NK-92 (cell line): Measurements from ENCODE around the gene SCRT2.
A peak's percentile ranks its signal among the peaks of the same experiment; 100 is the strongest.

Experiments used
- DNase-seq: peaks from one replicate; lab custom pipeline; 2025; ENCODE audit not compliant: unreplicated experiment; lab: John Stamatoyannopoulos, UW

The SCRT2 gene

DNA sequence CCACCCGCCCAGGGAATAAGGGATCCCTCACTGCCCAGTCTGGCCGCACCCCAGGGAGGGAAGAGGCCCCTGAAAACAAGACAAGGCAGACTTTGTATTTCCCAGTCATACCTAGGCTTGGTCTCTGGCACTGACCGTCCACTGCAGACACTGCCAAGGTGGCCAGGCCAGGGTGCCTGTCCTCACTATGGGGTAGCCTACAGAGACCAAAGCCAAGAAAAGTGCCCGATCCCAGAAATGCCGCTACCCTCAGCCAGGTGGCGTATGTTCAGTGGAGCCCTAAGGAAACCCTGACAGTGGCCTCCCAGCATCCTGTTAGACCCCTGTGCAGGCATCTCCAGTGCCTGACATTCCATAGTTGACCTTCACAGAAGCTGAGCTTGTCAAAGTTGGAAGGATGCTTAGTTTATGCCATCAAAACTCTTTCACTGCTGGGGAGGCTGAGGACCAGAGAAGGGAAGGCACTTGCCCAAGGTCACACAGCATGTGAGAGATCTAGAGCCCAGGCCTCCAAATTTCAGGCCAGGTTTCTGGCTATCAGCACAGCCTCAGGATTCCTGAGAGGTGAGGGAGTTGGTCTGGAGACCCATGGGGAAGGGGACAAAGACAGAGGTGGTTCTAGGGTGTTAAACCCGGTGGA is 2.5 kb downstream of the SCRT2 start:
- no peak for DNase-seq

GRCh38 chr20:671252-672030 is 4.2 kb downstream of the SCRT2 start:
- DNase-seq = no peak

DNA sequence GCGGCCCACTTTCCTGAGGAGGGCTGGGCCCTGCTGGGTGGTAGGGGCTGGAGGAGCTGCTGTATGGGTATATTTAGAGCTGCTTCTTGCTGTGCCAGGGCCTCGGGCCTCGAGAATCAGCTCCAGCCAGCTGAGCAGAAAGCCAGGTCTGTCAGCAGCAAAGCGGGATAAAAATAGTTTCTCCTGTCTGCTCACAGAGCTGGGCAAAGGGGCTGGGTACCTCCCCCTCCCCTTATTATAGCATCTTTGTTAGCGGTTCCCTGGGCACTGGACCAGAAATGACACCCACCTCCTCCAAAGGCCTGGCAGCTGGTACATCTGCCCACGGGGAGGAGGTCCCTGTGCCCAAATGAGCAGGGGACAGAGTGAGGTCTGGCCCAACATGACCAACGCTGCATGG is 6.0 kb downstream of the SCRT2 start:
- no peak for DNase-seq

DNA sequence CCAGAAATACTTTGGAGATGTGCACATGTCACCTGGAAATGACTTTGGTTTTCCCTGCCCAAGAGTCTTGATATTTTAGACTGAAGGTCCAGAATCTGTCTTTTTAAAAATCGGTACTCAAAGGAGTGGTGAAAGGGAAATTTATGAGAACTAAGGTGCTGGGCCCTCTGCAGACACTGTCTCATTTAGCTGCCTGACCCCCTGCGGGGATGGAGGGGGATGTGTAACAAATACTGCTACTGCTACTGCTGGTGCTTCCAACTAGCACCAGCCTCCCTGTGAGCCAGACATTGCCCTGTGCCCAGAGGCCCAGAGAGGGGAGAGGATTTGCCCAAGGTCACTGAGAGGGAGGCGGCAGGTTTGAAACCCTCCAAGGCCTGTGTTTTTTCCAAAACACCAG is 7.0 kb downstream of the SCRT2 start:
- DNase-seq = no peak

- DNase-seq = no peak
These were observed 7.6 kb downstream of the SCRT2 start for GRCh38 chr20:668050-668449.

DNA sequence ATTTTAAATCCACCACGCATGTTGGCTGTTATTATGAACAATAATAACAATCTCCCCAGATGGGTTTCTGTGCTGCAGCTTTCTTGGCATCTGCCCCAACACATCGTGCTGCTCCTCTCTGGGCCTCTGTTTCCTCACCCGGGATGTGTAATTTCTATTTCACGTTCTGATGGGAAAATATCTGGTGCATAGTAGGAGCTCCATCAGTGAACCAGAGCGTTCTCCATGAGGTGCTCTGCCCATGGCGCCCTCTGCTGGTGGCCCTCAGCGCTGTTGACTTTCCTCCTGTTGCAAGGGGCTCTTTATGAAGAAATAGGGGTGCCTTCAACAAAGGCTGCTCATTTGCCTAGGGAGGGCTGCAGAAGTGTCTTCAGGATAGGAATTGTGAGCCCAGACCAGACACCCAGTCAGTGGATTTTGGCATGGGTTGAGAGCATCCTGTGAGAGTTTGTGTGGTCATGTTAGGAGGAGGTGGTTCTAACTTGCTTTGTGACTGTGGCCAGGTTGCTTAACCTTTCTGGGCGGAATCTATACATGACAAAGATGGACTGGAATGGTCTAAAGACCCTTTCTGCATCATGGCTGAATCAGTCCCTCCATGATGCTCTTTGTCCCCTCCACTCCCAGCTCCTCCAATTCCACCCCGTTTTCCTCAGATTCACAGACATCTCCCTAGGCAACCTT is 8.1 kb downstream of the SCRT2 start:
- peak; percentile 44 for DNase-seq

DNA sequence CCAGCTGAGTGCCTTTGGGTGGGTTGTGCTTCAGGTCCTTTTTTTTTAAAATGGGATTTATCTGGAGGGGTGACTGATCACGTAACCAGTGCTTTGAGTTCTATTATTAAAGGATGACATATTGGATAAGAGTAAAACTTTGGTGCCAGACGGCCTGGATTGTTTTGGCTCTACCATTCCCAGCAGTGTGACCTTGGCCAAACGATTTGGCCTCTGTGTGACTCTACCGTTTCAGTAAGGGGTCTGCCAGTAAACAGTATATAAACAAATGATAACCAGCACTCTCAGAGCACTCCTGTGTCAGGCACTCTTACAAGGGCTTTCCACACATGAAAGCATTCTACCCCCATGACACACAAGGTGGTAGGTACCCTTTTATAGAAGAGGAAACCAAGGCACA is 8.7 kb downstream of the SCRT2 start:
- no peak for DNase-seq

DNA sequence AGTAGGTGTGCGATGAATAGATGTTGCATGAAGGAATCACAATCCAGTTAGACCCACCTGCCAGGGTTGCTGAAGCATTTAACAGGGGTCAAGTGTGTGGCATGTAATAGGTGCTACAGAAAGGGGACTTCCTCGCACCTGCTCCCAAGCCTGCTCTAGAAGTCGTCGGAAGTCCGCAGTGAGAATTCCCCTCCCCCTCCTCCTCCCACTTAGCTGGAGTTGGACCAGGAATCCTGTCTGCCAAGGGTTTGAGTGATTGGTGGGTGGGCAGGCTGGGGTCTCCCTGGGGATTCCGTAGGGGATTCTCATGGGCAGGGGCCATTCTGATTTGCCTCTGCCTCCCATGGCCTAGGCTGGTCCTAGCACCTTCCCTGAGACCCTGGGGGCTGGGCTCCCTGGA is 10.3 kb downstream of the SCRT2 start:
- no peak for DNase-seq

- DNase-seq = no peak
These were observed 11.0 kb downstream of the SCRT2 start for GRCh38 chr20:664576-664975.

DNA sequence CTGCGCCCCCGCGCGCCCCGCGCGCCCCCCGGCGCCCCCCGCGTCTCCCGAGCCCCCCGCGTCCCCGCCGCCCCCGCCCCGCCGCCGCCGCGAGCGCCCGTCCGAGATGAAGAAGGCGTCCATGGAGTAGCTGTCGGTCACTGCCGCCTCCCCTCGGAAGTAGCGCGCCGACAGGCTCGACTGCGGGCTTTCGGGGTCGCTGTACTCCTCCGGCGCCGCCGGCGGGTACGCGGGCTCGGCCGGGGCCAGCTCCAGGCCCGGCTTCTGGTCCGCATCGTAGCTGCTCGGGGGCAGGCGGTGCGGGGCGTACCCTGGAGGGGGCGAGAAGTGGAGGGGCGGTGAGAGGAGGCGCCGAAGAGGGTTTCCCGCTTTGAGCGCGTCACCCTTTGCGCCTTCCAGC is 11.5 kb downstream of the SCRT2 start:
- no peak for DNase-seq

DNA sequence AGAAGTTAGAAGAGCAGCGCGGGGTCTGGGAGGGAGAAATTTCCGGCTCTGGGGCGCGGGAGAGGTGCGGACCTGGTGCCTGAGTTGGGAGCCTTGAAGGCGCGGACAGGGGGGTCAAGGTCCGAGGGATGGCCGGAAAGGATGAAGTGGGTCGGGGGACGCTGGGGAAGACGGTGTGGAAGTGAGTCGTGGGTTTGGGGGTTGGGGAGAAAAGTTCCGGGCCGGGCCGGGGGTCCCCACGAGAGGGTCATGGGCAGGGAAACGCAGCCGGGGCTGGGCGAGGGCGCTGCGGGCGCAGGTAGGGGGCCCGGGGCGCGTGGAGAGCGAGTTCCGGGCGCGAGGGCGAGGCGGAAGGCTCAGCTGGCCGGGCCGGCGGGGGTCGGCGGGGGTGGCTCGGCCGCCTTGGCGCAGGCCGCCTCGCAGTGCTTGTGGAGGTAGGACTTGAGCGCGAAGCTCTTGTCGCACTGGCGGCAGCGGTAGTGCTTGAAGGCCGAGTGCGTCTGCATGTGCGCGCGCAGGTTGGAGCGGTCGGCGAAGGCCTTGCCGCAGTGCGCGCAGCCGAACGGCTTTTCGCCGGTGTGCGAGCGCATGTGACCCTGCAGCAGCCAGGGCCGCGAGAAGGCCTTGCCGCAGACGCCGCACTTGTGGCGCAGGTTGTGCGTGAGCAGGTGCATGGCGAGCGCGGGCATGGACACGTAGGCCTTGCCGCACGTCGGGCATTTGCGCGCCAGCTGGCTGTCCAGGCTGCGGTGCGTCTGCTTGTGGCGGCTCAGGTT is 12.1 kb downstream of the SCRT2 start:
- no peak for DNase-seq

GRCh38 chr20:662277-663192 is 13.1 kb downstream of the SCRT2 start:
- DNase-seq = no peak

DNA sequence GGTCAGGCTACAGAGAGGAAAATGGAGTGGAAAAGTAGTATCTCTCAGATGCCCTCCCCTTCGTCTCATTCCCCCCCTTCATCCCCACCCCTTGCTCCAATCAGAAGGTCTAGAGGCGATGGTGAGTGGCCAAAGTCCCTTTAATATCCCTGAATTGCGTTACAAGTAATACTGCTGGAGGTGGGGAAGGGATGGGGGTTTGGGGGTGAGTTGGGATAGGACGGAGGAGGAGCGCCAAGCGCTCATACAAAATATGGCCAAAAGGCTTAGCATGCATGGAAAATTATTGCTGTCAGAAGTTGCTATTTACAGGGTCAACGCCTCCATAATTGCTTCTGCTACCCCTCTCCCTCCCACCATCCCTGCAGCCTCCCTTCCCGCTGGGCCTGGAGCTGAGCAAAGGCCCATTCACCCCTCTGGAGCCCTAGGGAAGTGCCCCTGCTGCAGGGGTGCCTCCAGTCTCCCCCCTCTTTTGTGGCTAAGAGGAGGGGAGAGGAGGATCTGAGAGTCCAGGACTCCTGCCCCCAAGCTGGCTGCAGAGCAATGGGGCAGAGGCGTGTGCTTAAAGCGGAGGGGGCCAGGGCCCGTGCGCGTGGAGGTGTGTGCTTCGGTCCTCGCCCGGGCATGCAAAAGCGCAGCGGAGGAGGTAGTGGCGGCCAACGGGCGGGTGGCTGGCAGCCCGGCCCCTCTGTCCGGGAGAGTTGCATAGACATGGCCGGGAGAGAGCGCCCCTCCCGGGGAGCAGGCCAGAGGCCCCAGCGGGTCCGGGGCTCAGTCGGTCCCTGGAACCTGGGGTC is 13.9 kb downstream of the SCRT2 start:
- no peak for DNase-seq

DNA sequence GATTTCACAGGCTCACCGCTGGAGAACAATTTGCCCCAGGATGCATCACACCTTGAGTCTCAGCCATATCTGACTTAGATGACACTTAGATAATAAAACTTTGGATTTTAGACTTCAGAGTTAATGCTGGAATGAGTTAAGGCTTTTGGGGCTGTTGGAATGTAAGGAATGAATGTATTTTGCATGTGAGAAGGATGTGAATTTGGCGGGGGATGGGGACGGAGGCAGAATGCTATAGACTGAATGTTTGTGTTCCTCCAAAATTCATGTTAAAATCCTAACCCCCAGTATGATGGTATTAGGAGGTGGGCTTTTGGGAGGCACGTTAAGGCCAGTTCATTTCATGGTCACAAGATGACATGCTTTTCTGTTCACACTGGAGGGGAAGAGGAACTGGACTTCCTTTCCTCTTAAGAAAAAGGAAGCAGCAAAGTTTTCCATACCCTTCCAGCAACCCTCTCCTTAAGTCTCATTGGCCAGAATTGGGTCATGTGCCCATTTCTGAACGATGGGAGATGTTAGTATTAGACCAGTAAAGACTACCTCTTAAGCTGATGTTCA is 16.8 kb downstream of the SCRT2 start:
- no peak for DNase-seq

DNA sequence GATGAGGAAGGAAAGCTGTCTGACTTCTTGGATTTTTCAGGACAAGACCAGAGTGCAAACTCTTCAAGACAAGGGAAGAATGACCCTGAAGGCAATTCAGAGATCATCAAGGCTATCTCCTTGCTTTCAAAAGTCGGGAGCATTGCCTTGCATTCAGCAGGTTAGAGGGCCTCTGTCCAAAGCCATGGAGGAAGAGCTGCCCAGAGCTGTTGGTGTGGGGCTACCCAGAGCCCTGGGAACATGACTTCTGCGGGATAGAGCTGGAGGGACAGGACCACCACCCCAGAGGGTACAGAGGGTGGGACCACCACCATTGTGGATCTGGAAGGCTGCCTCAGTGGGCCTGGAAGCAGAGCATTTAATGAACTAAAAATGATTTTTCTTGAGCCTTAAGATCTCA is 17.4 kb downstream of the SCRT2 start:
- no peak for DNase-seq

- no peak for DNase-seq
These were observed 19.6 kb downstream of the SCRT2 start for GRCh38 chr20:655726-656624.

DNA sequence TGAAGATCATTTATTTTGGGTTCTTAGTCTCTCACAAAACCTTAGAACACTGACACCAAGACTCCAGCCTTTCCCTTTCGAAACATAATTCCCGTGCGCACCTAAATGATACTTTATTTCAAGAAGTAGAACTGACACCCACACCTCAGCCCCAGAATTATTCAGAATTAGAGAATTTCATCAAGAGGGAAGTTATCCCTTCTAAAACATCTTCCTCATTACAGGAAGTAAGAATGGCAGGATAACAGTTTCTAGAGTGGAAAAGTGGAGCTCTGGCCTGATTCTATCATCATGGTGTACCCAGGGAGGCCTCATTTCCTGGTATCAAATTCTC is 21.2 kb downstream of the SCRT2 start:
- no peak for DNase-seq

DNA sequence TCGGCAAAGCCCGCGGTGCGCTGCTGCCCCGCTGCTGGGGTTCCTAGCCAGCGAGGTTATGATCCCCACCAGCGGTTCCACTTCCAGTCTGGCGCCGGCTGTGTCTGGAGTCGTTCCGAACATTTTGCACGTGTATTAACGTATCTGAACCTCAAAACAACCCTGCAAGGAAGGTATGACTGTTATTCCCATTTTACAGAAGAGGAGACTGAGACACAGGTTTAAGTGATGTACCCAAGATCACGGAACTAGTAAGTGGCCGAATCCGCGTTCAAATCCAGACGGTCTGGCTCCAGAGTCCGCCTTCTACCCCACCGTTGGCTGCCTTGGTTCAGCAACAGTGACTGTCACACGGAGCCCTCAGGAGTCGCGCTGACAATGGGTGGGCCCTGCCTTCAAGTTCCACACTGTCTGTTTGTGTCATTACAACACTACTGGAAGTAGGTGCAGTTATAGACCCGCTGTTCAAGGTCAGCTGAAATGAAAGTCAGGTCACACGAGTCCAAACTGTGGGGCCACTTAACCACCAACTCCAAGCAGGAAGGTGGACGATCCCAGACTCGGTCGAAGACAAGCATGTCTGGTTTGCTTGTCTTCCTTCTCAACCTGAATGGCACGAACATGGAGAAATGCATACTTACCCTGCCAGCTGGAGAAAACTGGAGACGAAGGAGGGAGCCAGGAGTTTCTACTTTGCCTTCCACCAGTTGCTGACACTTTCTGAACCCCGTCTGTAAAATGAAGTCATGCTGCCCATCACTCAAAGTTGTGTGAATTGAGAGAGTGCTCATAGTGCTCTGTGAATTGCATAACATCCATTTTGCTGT is 21.8 kb downstream of the SCRT2 start:
- no peak for DNase-seq
